Mesothelial cell of epicardium (in vitro differentiated cells): Measurements from ENCODE around the gene SDK1. TPM values are rescaled to one million over a fixed set of nuclear protein-coding genes. Genes with fewer than 3 reads are reported as not detected.
"Not testable (repeated sequence)": the region's sequence is repeated elsewhere in the genome, so short reads cannot be mapped to it uniquely, and the experiment has no call there.

Experiments
- DNase-seq, 2 experiments: peaks; one replicate each; pipeline ENCODE4 v3.0.0; 2021; ENCODE audit warnings: low spot score in 2 of 2; ENCODE audit not compliant: unreplicated experiment in 2 of 2
- H3K27ac Mint-ChIP-seq: 2 replicates; pipeline ENCODE4 v1.8.0; 2021; ENCODE audit warnings: mixed read lengths
- H3K27me3 Mint-ChIP-seq: 2 replicates; pipeline ENCODE4 v1.8.0; 2021; ENCODE audit warnings: low read depth, mixed read lengths
- H3K36me3 Mint-ChIP-seq: 2 replicates; pipeline ENCODE4 v1.8.0; 2021; ENCODE audit warnings: mixed read lengths
- H3K4me1 Mint-ChIP-seq: 2 replicates; pipeline ENCODE4 v1.8.0; 2021; ENCODE audit warnings: mixed read lengths
- H3K4me3 Mint-ChIP-seq: 2 replicates; pipeline ENCODE4 v1.8.0; 2021; ENCODE audit warnings: mild to moderate bottlenecking, moderate library complexity, mixed read lengths
- H3K9me3 Mint-ChIP-seq: 2 replicates; pipeline ENCODE4 v1.8.0; 2021; ENCODE audit warnings: mixed read lengths
- total RNA-seq: library from RNA; stranded (reverse); gene quantifications from 3 replicates; pipeline ENCODE4 v1.2.1, GENCODE V29; 2021
- TF ChIP-seq, protein P1 (sequence below): fragments of 200-600 bp; sonication (generic); IDR thresholded peaks from one replicate; pipeline ENCODE4 v1.5.0; 2021; ENCODE audit warnings: antibody characterized with exemption; ENCODE audit not compliant: unreplicated experiment

SDK1 gene
- total RNA-seq, 1 donor from 2014 or later = 12.8 TPM

DNA sequence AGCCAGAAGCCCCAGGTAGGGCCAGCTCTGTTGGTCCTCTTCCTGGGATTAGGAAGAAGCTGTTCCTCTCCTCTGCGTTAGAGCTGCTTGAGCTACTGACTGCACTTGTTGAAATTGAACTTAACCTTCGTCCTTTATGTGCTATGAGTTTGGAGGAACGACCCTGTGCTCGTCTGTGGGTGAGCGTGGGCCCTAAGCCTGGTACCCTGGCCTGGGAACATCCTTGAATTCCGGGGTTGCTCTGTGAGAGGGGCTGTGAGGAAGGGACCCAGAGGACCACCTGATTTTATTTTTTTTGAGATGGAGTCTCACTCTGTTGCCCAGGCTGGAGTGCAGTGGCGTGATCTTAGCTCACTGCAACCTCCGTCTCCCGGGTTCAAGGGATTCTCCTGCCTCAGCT, 933.8 kb downstream of the SDK1 start:
- Mint-ChIP-seq H3K36me3 (peaks cover 2% of the 10 kb centered on the region), H3K27ac (no peak overlapping the region), H3K9me3 (no peaks in the 10 kb centered on the region), H3K4me1 (no peaks in the 10 kb centered on the region), H3K4me3 (no peak overlapping the region), H3K27me3 (no peaks in the 10 kb centered on the region)
- no peak for DNase-seq
- TF ChIP-seq, protein P1, sequence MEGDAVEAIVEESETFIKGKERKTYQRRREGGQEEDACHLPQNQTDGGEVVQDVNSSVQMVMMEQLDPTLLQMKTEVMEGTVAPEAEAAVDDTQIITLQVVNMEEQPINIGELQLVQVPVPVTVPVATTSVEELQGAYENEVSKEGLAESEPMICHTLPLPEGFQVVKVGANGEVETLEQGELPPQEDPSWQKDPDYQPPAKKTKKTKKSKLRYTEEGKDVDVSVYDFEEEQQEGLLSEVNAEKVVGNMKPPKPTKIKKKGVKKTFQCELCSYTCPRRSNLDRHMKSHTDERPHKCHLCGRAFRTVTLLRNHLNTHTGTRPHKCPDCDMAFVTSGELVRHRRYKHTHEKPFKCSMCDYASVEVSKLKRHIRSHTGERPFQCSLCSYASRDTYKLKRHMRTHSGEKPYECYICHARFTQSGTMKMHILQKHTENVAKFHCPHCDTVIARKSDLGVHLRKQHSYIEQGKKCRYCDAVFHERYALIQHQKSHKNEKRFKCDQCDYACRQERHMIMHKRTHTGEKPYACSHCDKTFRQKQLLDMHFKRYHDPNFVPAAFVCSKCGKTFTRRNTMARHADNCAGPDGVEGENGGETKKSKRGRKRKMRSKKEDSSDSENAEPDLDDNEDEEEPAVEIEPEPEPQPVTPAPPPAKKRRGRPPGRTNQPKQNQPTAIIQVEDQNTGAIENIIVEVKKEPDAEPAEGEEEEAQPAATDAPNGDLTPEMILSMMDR = no peak

DNA sequence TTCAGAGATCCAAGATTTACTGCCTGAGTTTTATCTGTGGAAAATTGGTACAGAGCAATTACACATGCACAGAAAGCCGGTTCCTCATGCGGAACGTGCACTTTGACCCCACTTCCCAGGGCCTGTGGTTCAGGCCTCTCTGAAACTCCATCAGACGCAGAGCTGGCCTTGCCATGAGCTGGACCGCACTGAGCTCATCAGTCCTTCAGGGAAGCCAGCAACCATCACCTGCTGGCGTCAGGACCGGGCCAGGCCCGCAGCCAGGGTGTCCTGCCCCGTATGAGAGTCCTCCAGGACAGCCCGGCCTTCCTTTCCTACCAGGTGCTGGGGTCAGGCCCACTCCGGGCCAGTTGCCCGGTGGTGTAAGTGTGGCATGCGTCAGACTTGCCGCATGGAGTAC, 934.5 kb downstream of the SDK1 start:
- Mint-ChIP-seq H3K9me3 (no peaks in the 10 kb centered on the region), H3K4me1 (peaks cover 4% of the 10 kb centered on the region), H3K36me3 (peaks cover 2% of the 10 kb centered on the region), H3K4me3 (no peak overlapping the region), H3K27me3 (no peaks in the 10 kb centered on the region), H3K27ac (no peak overlapping the region)
- DNase-seq = no peak
- TF ChIP-seq, protein P1 = no peak

DNA sequence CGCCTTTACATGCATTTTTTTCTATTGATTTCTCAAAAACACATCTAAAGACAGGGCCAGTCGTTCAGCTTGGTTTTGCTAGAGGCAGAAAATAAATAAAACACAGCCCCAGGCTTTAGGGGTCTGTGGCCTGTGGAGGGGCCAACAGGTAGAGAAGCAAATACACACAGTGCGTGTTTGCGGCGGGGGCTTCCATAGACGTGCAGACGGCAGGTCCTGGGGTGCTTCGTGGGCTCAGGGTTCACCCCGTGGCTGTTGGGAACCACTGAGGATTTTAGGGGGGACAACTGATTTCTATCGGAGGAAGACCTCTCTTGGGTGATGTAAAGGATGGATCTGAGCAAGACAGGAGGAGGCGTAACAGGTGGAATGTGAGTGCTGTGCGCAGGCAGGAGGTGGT, 935.3 kb downstream of the SDK1 start:
- H3K4me1 Mint-ChIP-seq = peaks cover 4% of the 10 kb centered on the region
- H3K4me3 Mint-ChIP-seq = no peak overlapping the region
- H3K9me3 Mint-ChIP-seq = no peaks in the 10 kb centered on the region
- H3K27me3 Mint-ChIP-seq = no peaks in the 10 kb centered on the region
- DNase-seq = no peak
- no peak overlapping the region for H3K27ac Mint-ChIP-seq
- TF ChIP-seq, protein P1 = no peak
- H3K36me3 Mint-ChIP-seq = peaks cover 2% of the 10 kb centered on the region

DNA sequence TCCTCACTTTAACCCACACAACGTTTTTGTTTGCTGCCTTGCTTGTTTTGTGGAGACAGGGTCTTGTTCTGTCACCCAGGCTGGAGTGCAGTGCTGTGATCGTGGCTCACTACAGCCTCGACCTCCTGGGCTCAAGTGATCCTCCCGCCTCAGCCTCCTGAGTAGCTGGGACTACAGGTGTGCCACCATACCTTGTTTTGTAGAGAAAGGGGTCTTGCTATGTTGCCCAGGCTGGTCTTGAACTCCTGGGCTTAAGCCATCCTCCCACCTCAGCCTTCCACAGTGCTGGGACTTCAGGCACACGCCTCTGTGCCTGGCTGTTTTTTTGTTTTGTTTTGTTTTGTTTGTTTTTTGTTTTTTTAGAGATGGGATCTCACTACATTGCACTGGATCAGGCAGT, 935.8 kb downstream of the SDK1 start:
- DNase-seq, H3K27ac Mint-ChIP-seq, H3K4me1 Mint-ChIP-seq, H3K27me3 Mint-ChIP-seq, H3K36me3 Mint-ChIP-seq, H3K9me3 Mint-ChIP-seq, H3K4me3 Mint-ChIP-seq: not testable (repeated sequence)

DNA sequence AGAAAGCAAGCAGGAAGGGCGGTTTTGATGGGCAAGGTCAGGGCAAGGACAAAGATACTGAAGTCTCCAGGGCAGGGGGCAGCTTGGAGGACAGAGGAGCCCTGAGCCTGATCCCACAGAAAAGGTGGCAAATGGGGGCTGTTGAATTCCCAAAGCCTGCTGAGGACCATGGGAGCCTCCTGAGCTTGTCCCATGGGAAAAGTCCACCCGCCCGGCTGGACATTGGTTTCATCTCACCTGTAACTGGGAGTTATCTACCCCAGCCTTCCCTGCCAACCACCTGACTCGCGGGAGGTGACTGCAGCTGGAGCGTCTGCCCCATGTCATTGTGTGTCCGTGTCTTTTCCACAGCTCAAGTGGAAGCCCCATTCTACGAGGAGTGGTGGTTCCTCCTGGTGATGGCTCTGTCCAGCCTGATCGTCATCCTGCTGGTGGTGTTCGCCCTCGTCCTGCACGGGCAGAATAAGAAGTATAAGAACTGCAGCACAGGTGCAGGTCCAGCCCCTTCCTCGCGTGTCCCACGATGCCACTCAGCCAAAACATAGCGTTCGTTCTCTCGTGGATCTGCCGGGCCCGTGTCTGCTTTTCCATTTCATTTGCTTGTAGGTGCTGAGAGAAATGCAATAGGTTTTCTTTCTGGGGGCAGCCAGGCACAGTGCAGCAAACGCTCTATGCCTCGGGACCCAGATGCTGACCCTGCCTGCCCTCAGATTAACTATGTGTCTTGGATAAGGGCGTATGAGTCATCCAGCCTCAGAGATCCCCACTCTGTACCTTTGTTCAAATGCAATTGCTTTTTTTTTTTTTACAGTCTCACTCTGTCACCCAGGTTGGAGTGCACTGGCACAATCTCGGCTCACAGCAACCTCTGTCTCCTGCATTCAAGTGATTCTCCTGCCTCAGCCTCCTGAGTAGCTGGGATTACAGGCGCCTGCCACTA, 936.5 kb downstream of the SDK1 start:
- Mint-ChIP-seq H3K27ac (no peak overlapping the region), H3K4me3 (no peak overlapping the region), H3K4me1 (peaks cover 4% of the 10 kb centered on the region), H3K9me3 (no peaks in the 10 kb centered on the region), H3K36me3 (peaks cover 2% of the 10 kb centered on the region), H3K27me3 (no peaks in the 10 kb centered on the region)
- no peak for DNase-seq
- TF ChIP-seq, protein P1 = no peak

DNA sequence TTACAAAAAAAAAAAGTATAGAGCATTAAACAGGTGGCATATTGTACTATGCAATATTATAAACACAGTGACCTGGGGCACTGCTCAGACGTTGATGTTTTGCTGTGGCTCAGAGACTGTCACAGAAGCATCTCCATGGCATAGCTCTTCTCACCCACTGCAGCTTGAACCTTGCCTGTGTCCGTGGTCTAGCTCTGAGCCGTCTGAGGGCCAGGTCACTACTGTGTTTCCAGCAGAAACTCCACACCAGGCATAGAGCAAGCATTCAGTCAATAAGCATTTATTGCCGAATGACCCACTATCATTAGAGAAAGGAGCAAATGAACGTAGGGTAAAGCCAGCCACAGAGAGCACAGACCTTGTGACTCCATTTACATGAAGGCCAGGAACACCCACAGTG, 937.8 kb downstream of the SDK1 start:
- H3K4me1 Mint-ChIP-seq = peaks cover 4% of the 10 kb centered on the region
- H3K36me3 Mint-ChIP-seq = peaks cover 10% of the 10 kb centered on the region
- TF ChIP-seq, protein P1 = no peak
- no peaks in the 10 kb centered on the region for H3K27me3 Mint-ChIP-seq
- no peak overlapping the region for H3K27ac Mint-ChIP-seq
- no peak for DNase-seq
- H3K4me3 Mint-ChIP-seq = no peak overlapping the region
- no peaks in the 10 kb centered on the region for H3K9me3 Mint-ChIP-seq
